ENCODE data around the gene IRF4.

IRF4 gene

DNA sequence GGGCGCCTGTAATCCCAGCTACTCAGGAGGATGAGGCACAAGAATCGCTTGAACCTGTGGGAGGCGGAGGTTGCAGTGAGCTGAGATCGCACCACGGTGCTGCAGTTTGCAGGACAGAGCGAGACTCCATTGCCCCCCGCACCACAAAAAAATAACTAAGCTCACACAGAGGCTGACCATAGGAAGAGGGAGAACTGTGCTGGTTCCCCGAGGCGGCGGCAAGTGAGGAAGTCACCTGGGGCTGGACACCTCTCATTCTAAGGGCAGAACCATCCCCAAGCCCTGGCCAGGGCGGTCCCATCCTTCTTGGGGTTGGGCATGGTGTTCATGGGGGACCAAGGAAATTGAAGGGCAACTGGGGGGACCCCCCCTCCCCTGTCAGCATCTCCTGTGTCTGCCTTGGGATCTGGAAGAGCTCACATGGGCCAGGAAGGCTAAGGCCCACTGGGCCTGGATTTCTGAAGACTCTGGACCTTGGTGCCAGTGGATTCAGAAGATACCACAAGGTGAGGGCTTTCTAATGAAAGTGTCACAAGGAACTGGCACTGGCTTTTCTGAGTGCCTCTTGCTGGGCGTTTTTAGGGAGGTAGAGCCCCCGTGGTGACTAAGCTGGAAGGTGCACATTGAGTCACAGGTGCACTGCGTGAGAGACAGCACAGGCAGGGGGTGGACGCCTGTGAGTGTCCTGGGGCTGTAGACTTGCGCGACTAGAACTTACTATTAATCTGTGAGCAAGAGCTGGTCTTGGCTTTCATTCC, 11.5 kb downstream of the IRF4 start:
- no peak for DNase-seq (ENCODE audit: extremely low read depth, low read depth)
- TF ChIP-seq, protein P1, sequence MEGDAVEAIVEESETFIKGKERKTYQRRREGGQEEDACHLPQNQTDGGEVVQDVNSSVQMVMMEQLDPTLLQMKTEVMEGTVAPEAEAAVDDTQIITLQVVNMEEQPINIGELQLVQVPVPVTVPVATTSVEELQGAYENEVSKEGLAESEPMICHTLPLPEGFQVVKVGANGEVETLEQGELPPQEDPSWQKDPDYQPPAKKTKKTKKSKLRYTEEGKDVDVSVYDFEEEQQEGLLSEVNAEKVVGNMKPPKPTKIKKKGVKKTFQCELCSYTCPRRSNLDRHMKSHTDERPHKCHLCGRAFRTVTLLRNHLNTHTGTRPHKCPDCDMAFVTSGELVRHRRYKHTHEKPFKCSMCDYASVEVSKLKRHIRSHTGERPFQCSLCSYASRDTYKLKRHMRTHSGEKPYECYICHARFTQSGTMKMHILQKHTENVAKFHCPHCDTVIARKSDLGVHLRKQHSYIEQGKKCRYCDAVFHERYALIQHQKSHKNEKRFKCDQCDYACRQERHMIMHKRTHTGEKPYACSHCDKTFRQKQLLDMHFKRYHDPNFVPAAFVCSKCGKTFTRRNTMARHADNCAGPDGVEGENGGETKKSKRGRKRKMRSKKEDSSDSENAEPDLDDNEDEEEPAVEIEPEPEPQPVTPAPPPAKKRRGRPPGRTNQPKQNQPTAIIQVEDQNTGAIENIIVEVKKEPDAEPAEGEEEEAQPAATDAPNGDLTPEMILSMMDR (IDR thresholded peaks at IDR 0.05; ENCODE audit: low read depth, low read length), result no peak

DNA sequence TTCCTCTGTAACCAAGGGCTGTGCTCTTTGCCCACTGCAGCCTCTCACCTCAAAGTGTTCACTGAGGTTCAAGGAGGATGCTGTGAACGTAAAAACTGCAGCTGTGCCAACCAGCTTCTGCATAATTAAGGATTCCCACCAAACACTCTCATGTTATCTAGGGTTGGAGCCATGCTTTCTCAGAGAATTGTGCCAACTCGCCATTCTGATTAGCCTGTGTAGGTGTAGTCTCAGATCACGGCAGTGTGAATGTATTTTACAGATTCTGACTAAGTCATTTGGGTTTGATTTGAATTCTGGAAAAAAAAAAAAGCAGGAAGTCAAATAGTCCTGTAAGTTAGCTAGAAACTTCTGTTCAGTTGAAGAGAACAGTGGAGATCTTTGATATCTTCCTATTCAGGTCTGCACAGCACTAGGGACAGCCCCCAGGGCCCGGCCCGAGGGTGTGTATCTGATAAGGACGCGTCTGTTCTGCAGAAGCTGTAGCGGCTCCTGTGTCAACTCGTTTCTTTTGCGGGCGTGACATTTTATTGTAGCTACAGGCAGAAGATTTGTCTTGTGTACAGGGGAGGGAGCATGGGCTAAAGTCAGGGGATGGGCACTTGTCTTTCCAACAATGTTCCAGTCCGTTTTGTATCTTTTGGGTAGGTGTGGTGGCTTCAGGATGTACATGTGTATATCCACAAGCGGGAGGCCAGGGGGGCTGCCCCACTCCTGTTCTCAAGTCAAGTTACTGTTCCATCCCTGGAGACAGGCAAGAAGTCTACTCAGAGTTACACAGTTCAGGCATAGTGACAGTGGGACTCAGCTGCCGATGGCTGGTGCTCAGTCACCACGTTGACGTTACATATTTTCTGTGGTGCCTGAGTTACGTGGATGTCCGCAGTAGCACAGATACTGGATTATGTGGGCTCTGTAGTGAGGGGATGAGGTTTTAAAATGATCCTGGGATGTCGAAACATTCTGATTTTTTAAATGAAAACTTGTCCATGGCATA, 12.4 kb downstream of the IRF4 start:
- TF ChIP-seq, protein P1 (IDR thresholded peaks at IDR 0.05; ENCODE audit: low read depth, low read length), result no peak
- no peak for DNase-seq (ENCODE audit: extremely low read depth, low read depth)

DNA sequence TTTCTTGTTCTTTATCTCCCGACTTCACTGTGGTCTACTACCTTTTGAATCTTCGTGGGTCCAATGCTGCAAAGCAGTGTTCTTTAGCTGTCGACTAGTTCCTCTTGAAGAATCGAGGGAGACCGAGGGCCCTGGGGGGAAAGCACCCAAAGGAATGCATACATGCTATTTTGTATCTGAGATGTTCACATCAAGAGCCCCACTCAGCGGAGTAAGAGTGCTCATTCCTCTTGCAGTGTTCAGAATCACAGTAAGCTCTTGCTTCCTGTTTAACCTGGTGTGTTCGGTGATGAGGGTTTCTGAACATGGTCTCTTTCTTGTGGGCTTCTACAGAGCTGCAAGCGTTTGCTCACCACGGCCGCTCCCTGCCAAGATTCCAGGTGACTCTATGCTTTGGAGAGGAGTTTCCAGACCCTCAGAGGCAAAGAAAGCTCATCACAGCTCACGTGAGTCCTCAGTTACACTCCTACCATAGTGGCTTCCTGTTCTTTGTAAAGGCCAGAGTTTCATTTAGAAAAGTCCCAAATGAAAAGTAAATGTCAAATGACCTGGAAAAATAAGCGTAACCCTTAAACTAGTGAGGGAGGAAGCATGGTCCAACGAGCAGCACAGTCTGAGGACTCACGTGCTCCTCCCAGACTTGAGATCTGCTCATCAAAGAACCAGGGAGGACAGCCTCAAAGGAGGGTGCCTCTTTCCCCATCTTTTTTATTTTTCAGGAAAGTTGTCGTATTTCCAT, 13.3 kb downstream of the IRF4 start:
- DNase-seq (ENCODE audit: extremely low read depth, low read depth), result no peak

DNA sequence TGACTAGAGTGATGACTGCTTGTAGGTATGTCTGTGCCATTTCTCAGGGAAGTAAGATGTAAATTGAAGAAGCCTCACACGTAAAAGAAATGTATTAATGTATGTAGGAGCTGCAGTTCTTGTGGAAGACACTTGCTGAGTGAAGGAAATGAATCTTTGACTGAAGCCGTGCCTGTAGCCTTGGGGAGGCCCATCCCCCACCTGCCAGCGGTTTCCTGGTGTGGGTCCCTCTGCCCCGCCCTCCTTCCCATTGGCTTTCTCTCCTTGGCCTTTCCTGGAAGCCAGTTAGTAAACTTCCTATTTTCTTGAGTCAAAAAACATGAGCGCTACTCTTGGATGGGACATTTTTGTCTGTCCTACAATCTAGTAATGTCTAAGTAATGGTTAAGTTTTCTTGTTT, 16.6 kb downstream of the IRF4 start:
- TF ChIP-seq, protein P1 (IDR thresholded peaks at IDR 0.05; ENCODE audit: low read depth, low read length), result no peak
- DNase-seq (ENCODE audit: extremely low read depth, low read depth), result no peak

More for the DNA sequence above, 13.3 kb downstream of the IRF4 start:
- TF ChIP-seq, protein P1 (IDR thresholded peaks at IDR 0.05; ENCODE audit: low read depth, low read length), result no peak

DNA sequence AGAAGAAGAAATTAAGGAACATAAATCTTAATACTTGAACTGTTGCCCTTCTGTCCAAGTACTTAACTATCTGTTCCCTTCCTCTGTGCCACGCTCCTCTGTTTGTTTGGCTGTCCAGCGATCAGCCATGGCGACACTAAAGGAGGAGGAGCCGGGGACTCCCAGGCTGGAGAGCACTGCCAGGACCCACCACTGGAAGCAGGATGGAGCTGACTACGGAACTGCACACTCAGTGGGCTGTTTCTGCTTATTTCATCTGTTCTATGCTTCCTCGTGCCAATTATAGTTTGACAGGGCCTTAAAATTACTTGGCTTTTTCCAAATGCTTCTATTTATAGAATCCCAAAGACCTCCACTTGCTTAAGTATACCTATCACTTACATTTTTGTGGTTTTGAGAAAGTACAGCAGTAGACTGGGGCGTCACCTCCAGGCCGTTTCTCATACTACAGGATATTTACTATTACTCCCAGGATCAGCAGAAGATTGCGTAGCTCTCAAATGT, 17.1 kb downstream of the IRF4 start:
- DNase-seq (ENCODE audit: extremely low read depth, low read depth), result no peak
- TF ChIP-seq, protein P1 (IDR thresholded peaks at IDR 0.05; ENCODE audit: low read depth, low read length), result peak; percentile 28

DNA sequence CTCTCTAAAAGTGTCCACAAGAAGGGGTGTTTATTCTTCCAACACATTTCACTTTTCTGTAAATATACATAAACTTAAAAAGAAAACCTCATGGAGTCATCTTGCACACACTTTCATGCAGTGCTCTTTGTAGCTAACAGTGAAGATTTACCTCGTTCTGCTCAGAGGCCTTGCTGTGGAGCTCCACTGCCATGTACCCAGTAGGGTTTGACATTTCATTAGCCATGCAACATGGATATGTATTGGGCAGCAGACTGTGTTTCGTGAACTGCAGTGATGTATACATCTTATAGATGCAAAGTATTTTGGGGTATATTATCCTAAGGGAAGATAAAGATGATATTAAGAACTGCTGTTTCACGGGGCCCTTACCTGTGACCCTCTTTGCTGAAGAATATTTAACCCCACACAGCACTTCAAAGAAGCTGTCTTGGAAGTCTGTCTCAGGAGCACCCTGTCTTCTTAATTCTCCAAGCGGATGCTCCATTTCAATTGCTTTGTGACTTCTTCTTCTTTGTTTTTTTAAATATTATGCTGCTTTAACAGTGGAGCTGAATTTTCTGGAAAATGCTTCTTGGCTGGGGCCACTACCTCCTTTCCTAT, 17.9 kb downstream of the IRF4 start:
- DNase-seq (ENCODE audit: extremely low read depth, low read depth), result no peak
- TF ChIP-seq, protein P1 (IDR thresholded peaks at IDR 0.05; ENCODE audit: low read depth, low read length), result no peak
